GM12891 (cell line): Measurements from ENCODE around the gene PDCD4.

ENCODE experiments used
- DNase-seq: peaks from one replicate; pipeline ENCODE4 v3.0.0; 2011; ENCODE audit warnings: low spot score; ENCODE audit not compliant: insufficient read length
- FAIRE-seq: peaks from 2 replicates; lab custom pipeline; 2011; peaks lifted over from hg19 to GRCh38; lab: Jason Lieb, UNC
- PAX5 ChIP-seq: IDR thresholded peaks from 2 replicates; pipeline ENCODE4 v1.6.1; 2011; ENCODE audit warnings: low read length, moderate library complexity, mild to moderate bottlenecking; ENCODE audit not compliant: insufficient read depth, severe bottlenecking
- POLR2A ChIP-seq: IDR thresholded peaks from 2 replicates; pipeline ENCODE4 v1.6.1; 2011; ENCODE audit warnings: low read depth, low read length, control low read depth
- POLR2AphosphoS5 ChIP-seq: IDR thresholded peaks from 2 replicates; pipeline ENCODE4 v1.6.1; 2011; ENCODE audit warnings: low read depth, low read length, control low read depth
- POU2F2 ChIP-seq: IDR thresholded peaks from 2 replicates; pipeline ENCODE4 v1.6.1; 2011; ENCODE audit warnings: low read depth, mild to moderate bottlenecking, control low read depth, low read length, moderate library complexity
- SPI1 ChIP-seq: IDR thresholded peaks from 2 replicates; pipeline ENCODE4 v1.6.1; 2011; ENCODE audit warnings: low read depth, low read length, control low read depth
- TAF1 ChIP-seq: IDR thresholded peaks from 2 replicates; pipeline ENCODE4 v1.6.1; 2011; ENCODE audit warnings: low read depth, low read length, control low read depth

PDCD4 gene

DNA sequence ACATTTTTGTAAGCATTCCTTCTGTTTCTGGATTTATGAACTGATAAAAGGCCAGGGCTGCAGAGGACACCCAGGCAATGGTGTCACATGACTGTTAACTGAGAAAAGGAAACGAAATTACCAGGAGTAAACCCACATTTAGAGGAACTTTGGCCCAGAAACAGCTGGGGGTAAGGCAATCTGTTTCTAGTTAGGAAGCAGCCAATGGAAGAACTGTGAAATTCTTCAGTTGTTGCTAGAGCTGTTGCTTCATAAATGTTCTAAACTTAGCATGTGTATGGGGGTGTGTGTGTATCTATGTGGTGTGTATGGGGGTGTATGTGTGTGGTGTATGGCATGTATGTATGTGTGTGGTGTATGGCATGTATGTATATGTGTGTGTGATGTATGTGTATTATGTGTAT lies 11.8 kb upstream of the PDCD4 start:
- FAIRE-seq (peak; percentile 76), DNase-seq (no peak)
- TF ChIP-seq POLR2A (no peak), SPI1 (no peak), POLR2AphosphoS5 (no peak), POU2F2 (no peak), PAX5 (no peak), TAF1 (no peak)

DNA sequence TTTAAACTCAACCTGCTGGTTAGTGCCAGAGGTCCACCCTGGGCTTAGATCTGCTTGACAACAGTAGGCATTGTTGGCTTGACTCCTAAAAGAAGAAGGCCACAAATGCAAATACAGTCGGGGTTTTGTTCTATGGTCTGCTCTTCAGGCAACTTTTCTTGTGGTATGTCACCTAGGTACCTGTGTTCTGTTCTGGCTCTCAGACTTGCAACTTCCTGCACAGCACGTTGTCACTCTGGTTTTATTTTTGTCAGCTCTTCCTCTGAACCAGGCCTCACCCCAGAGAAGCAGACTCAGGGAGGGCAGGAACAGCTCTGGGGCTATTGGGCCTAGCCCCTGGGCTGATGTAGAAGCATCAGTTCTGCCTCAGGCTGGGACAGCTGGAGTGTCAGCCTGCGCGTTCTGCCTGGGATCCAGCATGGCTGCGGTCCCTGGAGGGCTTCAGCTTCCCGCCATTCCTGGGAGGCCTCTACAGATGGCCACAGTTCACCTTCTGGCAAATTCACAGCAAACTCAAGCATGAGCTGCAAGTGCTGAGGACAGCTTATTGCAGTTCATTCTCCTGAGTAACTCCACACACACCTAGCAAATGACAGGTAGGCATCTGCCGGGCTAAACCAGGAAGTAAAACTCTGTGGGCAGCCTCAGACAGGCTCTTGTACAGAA lies 11.0 kb upstream of the PDCD4 start:
- TF ChIP-seq POU2F2 (peak; percentile 77; the same call in 1 of the 2 replicates), SPI1 (peak; percentile 18; the same call in 1 of the 2 replicates), TAF1 (no peak; the same call in 1 of the 2 replicates)
- DNase-seq, result no peak

DNA sequence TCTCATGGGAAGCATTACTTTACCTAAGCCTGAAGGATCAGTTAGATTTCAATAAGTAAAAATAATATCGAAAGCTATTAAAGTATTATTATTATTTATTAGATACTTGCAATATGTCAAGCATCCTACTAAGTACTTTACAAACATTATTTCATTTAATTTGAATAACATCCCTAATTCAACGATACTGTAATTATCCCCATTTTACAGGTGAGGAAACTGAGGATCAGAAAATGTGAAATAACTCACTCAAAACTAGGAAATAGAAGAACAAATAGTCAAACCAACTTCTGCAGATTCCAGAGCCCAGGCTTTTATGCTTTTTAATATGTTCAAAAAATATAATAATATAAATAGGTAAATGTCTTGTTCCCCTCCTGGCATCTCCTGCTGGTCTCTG lies 10.3 kb upstream of the PDCD4 start:
- FAIRE-seq (no peak), DNase-seq (no peak)
- TF ChIP-seq PAX5 (no peak), POU2F2 (no peak), POLR2A (no peak), POLR2AphosphoS5 (no peak), TAF1 (no peak), SPI1 (no peak)

More for the DNA sequence above, 11.0 kb upstream of the PDCD4 start:
- FAIRE-seq, result peak; percentile 91

DNA sequence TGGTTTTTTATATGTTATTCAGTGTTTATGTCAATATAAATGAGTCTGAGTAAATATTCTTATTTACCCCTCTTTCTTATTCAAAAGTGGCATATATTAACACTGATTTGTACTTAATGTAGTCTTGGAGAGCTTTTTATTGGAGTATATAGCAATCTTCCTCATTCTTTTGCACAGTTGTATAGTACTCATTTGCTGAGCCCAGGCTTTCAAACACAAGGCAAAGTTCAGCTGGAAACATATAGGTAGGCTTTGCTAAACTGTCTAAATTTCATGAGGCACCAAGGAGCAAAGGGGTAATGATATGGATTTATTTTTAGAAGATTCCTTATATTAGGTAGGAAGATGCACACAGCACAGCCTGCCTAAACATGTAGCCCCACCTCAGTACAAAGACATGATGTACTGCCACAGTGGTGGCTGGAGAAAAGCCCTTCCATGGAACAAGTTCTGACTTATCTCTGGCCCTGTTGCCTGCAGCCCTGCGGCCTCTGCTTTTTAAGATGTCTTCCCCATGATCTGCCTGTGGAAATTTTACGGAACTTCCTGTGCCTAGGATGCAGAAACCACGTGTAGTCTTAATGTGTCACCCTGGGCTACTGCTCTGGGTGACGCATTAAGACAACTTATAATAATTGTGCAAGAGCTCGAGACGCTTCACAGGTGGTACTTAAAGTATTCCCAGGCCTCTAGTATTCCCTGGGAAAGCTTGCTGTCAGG lies 9.6 kb upstream of the PDCD4 start:
- DNase-seq (no peak), FAIRE-seq (peak; percentile 47)
- TF ChIP-seq POU2F2 (no peak), TAF1 (no peak), POLR2A (no peak), SPI1 (no peak), POLR2AphosphoS5 (no peak), PAX5 (no peak)

DNA sequence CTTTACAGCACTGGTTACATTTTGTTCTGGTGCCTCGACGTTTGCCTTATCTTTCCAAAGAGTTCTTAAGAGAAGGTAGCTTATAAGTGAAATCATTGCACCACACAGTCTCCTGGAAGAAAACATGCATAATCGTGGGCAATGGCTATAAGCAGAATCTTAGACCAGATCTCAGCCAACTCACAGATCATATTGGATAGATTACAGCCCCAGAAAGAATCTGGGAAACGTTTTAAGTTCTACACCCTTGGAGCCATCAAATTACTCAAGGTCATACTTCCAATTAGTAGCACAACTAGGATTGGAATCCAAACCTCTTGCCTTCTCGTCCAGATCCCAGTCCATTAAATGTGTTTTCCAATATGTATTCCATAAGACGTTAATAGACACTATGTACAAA lies 8.8 kb upstream of the PDCD4 start:
- DNase-seq (no peak), FAIRE-seq (no peak)
- TF ChIP-seq POLR2A (no peak), SPI1 (no peak), POU2F2 (no peak), TAF1 (no peak), PAX5 (no peak), POLR2AphosphoS5 (no peak)

DNA sequence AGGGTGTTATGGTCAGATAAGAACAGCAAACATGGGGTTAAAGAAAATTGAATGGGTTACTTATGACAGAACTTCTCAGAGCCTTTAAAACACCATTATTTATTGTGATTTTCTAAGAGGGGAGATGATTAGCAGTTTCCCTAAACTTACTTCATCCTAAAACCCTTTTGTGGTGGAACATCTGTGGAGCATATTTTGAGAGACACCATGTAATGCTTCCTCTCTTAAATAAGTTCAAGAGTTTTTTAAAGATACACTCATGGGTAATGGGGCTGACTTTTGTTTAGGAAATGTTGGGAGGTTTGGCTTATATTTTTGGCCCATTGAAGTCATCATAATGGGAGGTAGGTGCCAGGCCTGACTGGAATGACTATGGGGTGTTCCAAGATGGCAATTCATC lies 8.4 kb upstream of the PDCD4 start:
- FAIRE-seq, result no peak
- TF ChIP-seq POU2F2 (no peak), PAX5 (no peak), SPI1 (no peak), POLR2AphosphoS5 (no peak), TAF1 (no peak), POLR2A (no peak)
- DNase-seq, result no peak

DNA sequence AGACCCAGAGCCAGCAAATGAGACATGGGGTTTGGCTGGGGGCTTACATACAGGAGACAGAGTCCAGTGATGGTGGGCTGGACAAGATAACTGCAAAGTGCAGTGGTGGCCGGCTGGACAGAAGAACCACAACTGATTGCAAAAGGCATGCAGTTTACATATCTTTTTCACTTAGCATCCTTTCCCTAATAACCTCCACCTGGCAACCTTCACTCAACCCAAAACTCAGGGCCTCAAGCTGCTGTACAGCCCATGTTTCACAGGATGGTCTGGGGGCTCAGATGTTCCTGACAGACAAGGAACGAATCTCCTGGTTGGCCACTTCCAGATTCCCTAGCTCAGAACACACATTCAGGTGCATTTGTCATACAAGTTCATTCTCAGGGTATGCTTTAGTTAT lies 7.8 kb upstream of the PDCD4 start:
- no peak for DNase-seq
- TF ChIP-seq PAX5 (no peak), POLR2A (no peak)
- peak; percentile 76 for FAIRE-seq

DNA sequence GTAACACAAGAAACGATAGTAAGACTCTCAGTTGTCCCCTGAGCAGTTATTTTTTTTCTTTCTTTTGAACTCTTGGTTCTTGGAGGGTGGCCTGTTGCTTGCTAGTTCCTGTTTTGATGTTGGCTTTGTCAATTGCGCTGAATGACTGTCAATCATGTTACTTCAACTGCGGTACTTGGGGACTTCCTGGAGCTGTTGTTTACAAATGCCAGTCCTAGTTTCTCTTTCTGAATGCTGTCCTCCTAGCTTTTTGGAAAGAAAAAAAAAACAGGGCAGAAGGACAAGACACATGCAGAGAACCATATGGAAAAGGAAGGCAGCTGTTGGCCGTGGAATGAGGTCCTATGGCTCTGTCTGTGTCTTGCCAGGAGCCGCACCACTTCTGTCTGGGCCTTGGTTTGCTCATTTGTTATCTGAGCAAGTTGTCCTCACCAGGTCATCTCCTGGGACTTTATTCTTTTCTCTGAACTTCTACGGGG lies 7.0 kb upstream of the PDCD4 start:
- peak; percentile 87 for FAIRE-seq
- DNase-seq, result no peak
- no peak for TF ChIP-seq POLR2A
- TF ChIP-seq SPI1, result peak; percentile 80

DNA sequence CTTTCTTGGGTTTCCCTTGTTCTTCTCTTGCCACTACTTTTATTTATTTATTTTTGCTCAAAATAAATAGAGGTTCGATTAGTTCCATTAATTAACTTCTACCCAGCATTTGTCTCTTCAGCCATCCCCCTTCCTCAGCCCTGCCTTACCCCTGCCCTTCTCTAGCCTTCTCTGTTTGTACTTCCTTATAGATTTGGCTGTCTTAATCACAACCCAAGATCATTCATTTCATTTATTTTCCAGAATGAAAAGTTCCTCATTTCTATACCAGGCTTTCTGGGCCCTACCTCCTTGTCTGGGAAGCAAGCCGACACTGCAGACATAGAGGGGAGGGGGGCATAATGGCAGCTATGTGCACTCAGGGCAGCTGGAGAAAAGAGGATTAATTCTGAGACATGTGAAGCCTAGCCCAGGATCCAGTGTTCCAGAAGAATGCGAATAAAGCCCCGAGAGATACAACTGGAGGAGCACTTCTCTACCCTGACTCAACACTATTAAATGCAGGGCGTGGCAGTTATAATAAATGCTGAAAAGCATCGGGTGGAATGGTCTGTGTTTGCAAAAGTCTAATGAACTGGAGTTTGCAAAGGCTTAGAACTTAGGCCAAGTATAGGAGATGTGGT lies 6.4 kb upstream of the PDCD4 start:
- DNase-seq, result no peak
- TF ChIP-seq POLR2A (no peak), SPI1 (0 out of 2 replicates have a peak, but pooled peaks have one; percentile 41)
- peak; percentile 65 for FAIRE-seq
